GM21526 (cell line): ENCODE results near the gene CLDN5.

Source experiments
- ATAC-seq: cut with Tn5 transposase; IDR thresholded peaks from one replicate; pipeline ENCODE4 v1.9.1; 2021; ENCODE audit warnings: moderate library complexity; ENCODE audit not compliant: unreplicated experiment, low FRiP score

CLDN5 gene

GRCh38 chr22:19523240-19524169, 705 bp downstream of the CLDN5 start:
- ATAC-seq: no peak

GRCh38 chr22:19522881-19523239, 1.4 kb downstream of the CLDN5 start:
- no peak for ATAC-seq

GRCh38 chr22:19522190-19522880, 1.9 kb downstream of the CLDN5 start:
- ATAC-seq: no peak

- no peak for ATAC-seq
Measured at GRCh38 chr22:19520566-19521305, 3.5 kb downstream of the CLDN5 start.

GRCh38 chr22:19520007-19520406, 4.2 kb downstream of the CLDN5 start:
- no peak for ATAC-seq

GRCh38 chr22:19519041-19519926, 4.9 kb downstream of the CLDN5 start:
- ATAC-seq: no peak

GRCh38 chr22:19518635-19519034, 5.6 kb downstream of the CLDN5 start:
- ATAC-seq: no peak

- ATAC-seq: no peak
Measured at GRCh38 chr22:19517919-19518611, 6.1 kb downstream of the CLDN5 start.

- ATAC-seq: no peak
Measured at GRCh38 chr22:19517171-19517500, 7.1 kb downstream of the CLDN5 start.

GRCh38 chr22:19516378-19517170, 7.6 kb downstream of the CLDN5 start:
- no peak for ATAC-seq

- no peak for ATAC-seq
Measured at GRCh38 chr22:19515654-19516377, 8.4 kb downstream of the CLDN5 start.

GRCh38 chr22:19514831-19515565, 9.2 kb downstream of the CLDN5 start:
- ATAC-seq: no peak

GRCh38 chr22:19513823-19514222, 10.4 kb downstream of the CLDN5 start:
- ATAC-seq: no peak

- no peak for ATAC-seq
Measured at GRCh38 chr22:19510919-19511341, 13.3 kb downstream of the CLDN5 start.

- no peak for ATAC-seq
Measured at GRCh38 chr22:19509923-19510322, 14.3 kb downstream of the CLDN5 start.

- ATAC-seq: no peak
Measured at GRCh38 chr22:19509191-19509590, 15.0 kb downstream of the CLDN5 start.

GRCh38 chr22:19508024-19508776, 16.0 kb downstream of the CLDN5 start:
- ATAC-seq: no peak
